Calu3 (cell line): ENCODE data around the gene ABTB2. TPM values are rescaled to one million over a fixed set of nuclear protein-coding genes. Genes with fewer than 3 reads are reported as not detected.
A peak's percentile ranks its signal among the peaks of the same experiment; 100 is the strongest.

ENCODE experiments used
- BruUV-seq: library from RNA; stranded (reverse); fragments of 400-500 nt; replicated peaks from 2 replicates; lab custom pipeline; 2021; lab: Mats Ljungman, UMichigan
- CTCF ChIA-PET: fragments of 300-600 bp; sonication (Branson Sonifier 250); formaldehyde crosslinking; loops from one replicate; lab custom pipeline; 2022; ENCODE audit warnings: antibody characterized with exemption; lab: Charles Lee
- DNase-seq: peaks from one replicate; pipeline ENCODE4 v3.0.0; 2022
- H3K27ac Mint-ChIP-seq: one replicate; pipeline ENCODE4 v1.8.0; 2022; ENCODE audit warnings: mixed read lengths; ENCODE audit not compliant: unreplicated experiment
- H3K27me3 Mint-ChIP-seq: one replicate; pipeline ENCODE4 v1.8.0; 2022; ENCODE audit warnings: mixed read lengths; ENCODE audit not compliant: unreplicated experiment
- H3K36me3 Mint-ChIP-seq: one replicate; pipeline ENCODE4 v1.8.0; 2022; ENCODE audit warnings: mild to moderate bottlenecking, moderate library complexity, mixed read lengths; ENCODE audit not compliant: insufficient read depth, unreplicated experiment
- H3K4me1 Mint-ChIP-seq: one replicate; pipeline ENCODE4 v1.8.0; 2022; ENCODE audit warnings: mild to moderate bottlenecking, low read depth, mixed read lengths; ENCODE audit not compliant: unreplicated experiment
- H3K4me3 Mint-ChIP-seq: one replicate; pipeline ENCODE4 v1.8.0; 2022; ENCODE audit warnings: mild to moderate bottlenecking, low read depth, moderate library complexity, mixed read lengths; ENCODE audit not compliant: unreplicated experiment
- H3K9me3 Mint-ChIP-seq: one replicate; pipeline ENCODE4 v1.8.0; 2022; ENCODE audit warnings: low read depth, mixed read lengths; ENCODE audit not compliant: unreplicated experiment
- intact Hi-C: fragments of 100-400 bp; cut with micrococcal nuclease; formaldehyde crosslinking; loops from one replicate; pipeline ENCODE4 v1.10.0; 2022; ENCODE audit not compliant: unreplicated experiment
- total RNA-seq: library from RNA; stranded (reverse); gene quantifications from 2 replicates; pipeline ENCODE4 v1.2.3, GENCODE V29; 2022
- TF ChIP-seq, protein P1 (sequence below): fragments of 200-600 bp; IDR thresholded peaks from one replicate; pipeline ENCODE4 v1.8.0; 2022; ENCODE audit warnings: antibody characterized with exemption; ENCODE audit not compliant: unreplicated experiment

ABTB2 gene
- total RNA-seq, 1 experiment from 2014 or later, result 24.8 TPM

DNA sequence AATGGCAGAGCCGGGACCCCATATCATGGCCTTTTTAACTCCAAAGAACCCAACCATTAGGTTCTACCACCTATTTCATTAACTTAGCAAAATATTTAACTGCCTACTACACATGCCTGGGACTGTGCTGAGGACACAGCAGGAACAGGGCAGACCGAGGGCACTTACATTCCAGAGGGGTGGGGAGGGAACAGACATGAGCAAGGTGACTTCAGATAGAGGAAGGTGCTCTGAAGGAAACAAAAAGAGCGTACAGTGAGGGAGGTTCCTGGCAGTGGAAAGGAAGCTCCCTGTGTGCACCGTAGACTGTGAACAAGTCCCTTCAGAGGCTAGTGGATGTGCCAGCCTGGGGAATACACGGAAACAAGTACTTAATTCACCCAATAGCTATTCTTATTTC lies 169.6 kb downstream of the ABTB2 start:
- peaks cover 32% of the 10 kb centered on the region for H3K4me1 Mint-ChIP-seq
- H3K9me3 Mint-ChIP-seq, result no peaks in the 10 kb centered on the region
- H3K4me3 Mint-ChIP-seq, result peak overlapping the region; percentile 10
- DNase-seq, result no peak
- intact Hi-C loops, result no loop called here
- CTCF ChIA-PET, result interaction anchor here (0.9 to 1.9 kb wide), 5 partner anchors 14 to 159 kb away, joined by 3 to 7 read pairs (median 4); no protein-coding TSS in a partner anchor
- no peaks in the 10 kb centered on the region for H3K27me3 Mint-ChIP-seq
- TF ChIP-seq, protein P1, sequence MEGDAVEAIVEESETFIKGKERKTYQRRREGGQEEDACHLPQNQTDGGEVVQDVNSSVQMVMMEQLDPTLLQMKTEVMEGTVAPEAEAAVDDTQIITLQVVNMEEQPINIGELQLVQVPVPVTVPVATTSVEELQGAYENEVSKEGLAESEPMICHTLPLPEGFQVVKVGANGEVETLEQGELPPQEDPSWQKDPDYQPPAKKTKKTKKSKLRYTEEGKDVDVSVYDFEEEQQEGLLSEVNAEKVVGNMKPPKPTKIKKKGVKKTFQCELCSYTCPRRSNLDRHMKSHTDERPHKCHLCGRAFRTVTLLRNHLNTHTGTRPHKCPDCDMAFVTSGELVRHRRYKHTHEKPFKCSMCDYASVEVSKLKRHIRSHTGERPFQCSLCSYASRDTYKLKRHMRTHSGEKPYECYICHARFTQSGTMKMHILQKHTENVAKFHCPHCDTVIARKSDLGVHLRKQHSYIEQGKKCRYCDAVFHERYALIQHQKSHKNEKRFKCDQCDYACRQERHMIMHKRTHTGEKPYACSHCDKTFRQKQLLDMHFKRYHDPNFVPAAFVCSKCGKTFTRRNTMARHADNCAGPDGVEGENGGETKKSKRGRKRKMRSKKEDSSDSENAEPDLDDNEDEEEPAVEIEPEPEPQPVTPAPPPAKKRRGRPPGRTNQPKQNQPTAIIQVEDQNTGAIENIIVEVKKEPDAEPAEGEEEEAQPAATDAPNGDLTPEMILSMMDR, result no peak
- no TSS peak for BruUV-seq
- H3K27ac Mint-ChIP-seq, result no peak overlapping the region
- peaks cover 13% of the 10 kb centered on the region for H3K36me3 Mint-ChIP-seq

- intact Hi-C loops, result no loop called here
- Mint-ChIP-seq H3K4me1 (peaks cover 24% of the 10 kb centered on the region), H3K27me3 (no peaks in the 10 kb centered on the region), H3K27ac (no peak overlapping the region), H3K4me3 (no peak overlapping the region), H3K9me3 (no peaks in the 10 kb centered on the region), H3K36me3 (peaks cover 9% of the 10 kb centered on the region)
- CTCF ChIA-PET, result no interaction called here
- no TSS peak for BruUV-seq
- TF ChIP-seq, protein P1, result no peak
- DNase-seq, result no peak
Observed at GRCh38 chr11:34185926-34186841, 171.6 kb downstream of the ABTB2 start.

- Mint-ChIP-seq H3K9me3 (no peaks in the 10 kb centered on the region), H3K4me3 (no peak overlapping the region), H3K36me3 (peaks cover 9% of the 10 kb centered on the region), H3K27me3 (no peaks in the 10 kb centered on the region), H3K27ac (peak overlapping the region; percentile 42), H3K4me1 (peaks cover 18% of the 10 kb centered on the region)
- CTCF ChIA-PET, result interaction anchor here (0.6 to 1.0 kb wide), 2 partner anchors 10 to 157 kb away, joined by 4 read pairs; no protein-coding TSS in a partner anchor
- DNase-seq, result no peak
- TF ChIP-seq, protein P1, result no peak
- intact Hi-C loops, result no loop called here
- BruUV-seq, result no TSS peak
Observed at GRCh38 chr11:34184505-34185015, 173.2 kb downstream of the ABTB2 start.

- no TSS peak for BruUV-seq
- H3K36me3 Mint-ChIP-seq, result peaks cover 9% of the 10 kb centered on the region
- CTCF ChIA-PET, result interaction anchor here (0.6 to 1.0 kb wide), 2 partner anchors 10 to 158 kb away, joined by 4 read pairs; no protein-coding TSS in a partner anchor
- no peak for DNase-seq
- H3K9me3 Mint-ChIP-seq, result no peaks in the 10 kb centered on the region
- TF ChIP-seq, protein P1, result no peak
- H3K4me3 Mint-ChIP-seq, result no peak overlapping the region
- intact Hi-C loops, result no loop called here
- no peaks in the 10 kb centered on the region for H3K27me3 Mint-ChIP-seq
- H3K4me1 Mint-ChIP-seq, result peaks cover 12% of the 10 kb centered on the region
- no peak overlapping the region for H3K27ac Mint-ChIP-seq
Observed at GRCh38 chr11:34183848-34184391, 173.9 kb downstream of the ABTB2 start.
